Ishikawa (cell line): ENCODE data around the gene PCDH9.

Experiments
- CEBPB ChIP-seq: IDR thresholded peaks from 2 replicates; pipeline ENCODE4 v1.6.1; 2012
- CREB1 ChIP-seq: IDR thresholded peaks from 2 replicates; pipeline ENCODE4 v1.6.1; 2012; ENCODE audit warnings: low read depth
- EGR1 ChIP-seq: IDR thresholded peaks from 2 replicates; pipeline ENCODE4 v1.6.1; 2012
- EP300 ChIP-seq: IDR thresholded peaks from 2 replicates; pipeline ENCODE4 v1.6.1; 2012; ENCODE audit warnings: borderline replicate concordance
- FOXM1 ChIP-seq: IDR thresholded peaks from 2 replicates; pipeline ENCODE4 v1.6.1; 2012; ENCODE audit warnings: low read depth, borderline replicate concordance
- MAX ChIP-seq: IDR thresholded peaks from 2 replicates; pipeline ENCODE4 v1.6.1; 2012
- NFIC ChIP-seq: IDR thresholded peaks from 2 replicates; pipeline ENCODE4 v1.6.1; 2012
- RAD21 ChIP-seq: IDR thresholded peaks from 2 replicates; pipeline ENCODE4 v1.6.1; 2012; ENCODE audit warnings: low read depth
- REST ChIP-seq: IDR thresholded peaks from 2 replicates; pipeline ENCODE4 v1.6.1; 2012; ENCODE audit warnings: low read depth, mild to moderate bottlenecking
- TAF1 ChIP-seq: IDR thresholded peaks from 2 replicates; pipeline ENCODE4 v1.6.1; 2012; ENCODE audit warnings: low read depth, mild to moderate bottlenecking
- TCF12 ChIP-seq: IDR thresholded peaks from 2 replicates; pipeline ENCODE4 v1.6.1; 2012; ENCODE audit warnings: low read depth
- YY1 ChIP-seq: IDR thresholded peaks from 2 replicates; pipeline ENCODE4 v1.6.1; 2012; ENCODE audit warnings: low read depth
- ZBTB7A ChIP-seq: IDR thresholded peaks from 2 replicates; pipeline ENCODE4 v1.6.1; 2012; ENCODE audit warnings: low read depth

- no peak for TF ChIP-seq FOXM1
- TF ChIP-seq EGR1: no peak
- TF ChIP-seq RAD21: no peak
- TF ChIP-seq REST: no peak
- no peak for TF ChIP-seq TCF12
- TF ChIP-seq ZBTB7A: no peak
- no peak for TF ChIP-seq EP300
- TF ChIP-seq CREB1: no peak
- TF ChIP-seq CEBPB: no peak
- no peak for TF ChIP-seq TAF1
- TF ChIP-seq MAX: no peak
- no peak for TF ChIP-seq YY1
- TF ChIP-seq NFIC: no peak
Measured at GRCh38 chr13:66875264-66875663, 354.9 kb downstream of the PCDH9 start.
